Parathyroid adenoma (tissue), 2 donors: ENCODE measurements around the gene PLCL1.

ENCODE experiments used
- H2AFZ ChIP-seq: fragments of 300-600 bp; sonication (generic); one replicate; pipeline ENCODE4 v1.7.0; 2017; ENCODE audit warnings: antibody characterized with exemption, mild to moderate bottlenecking
- H3K27ac ChIP-seq: fragments of 300-600 bp; sonication (generic); one replicate; pipeline ENCODE4 v1.7.0; 2017
- H3K27me3 ChIP-seq: fragments of 300-600 bp; sonication (generic); one replicate; pipeline ENCODE4 v1.7.0; 2017; ENCODE audit warnings: low read length; ENCODE audit not compliant: control insufficient read depth, insufficient read depth
- H3K36me3 ChIP-seq: fragments of 300-600 bp; sonication (generic); one replicate; pipeline ENCODE4 v1.7.0; 2017; ENCODE audit warnings: low read length; ENCODE audit not compliant: control insufficient read depth, insufficient read depth
- H3K4me1 ChIP-seq: fragments of 300-600 bp; sonication (generic); one replicate; pipeline ENCODE4 v1.7.0; 2017; ENCODE audit warnings: control low read depth
- H3K4me2 ChIP-seq: fragments of 300-600 bp; sonication (generic); one replicate; pipeline ENCODE4 v1.7.0; 2017; ENCODE audit warnings: low read length
- H3K4me3 ChIP-seq: fragments of 300-600 bp; sonication (generic); one replicate; pipeline ENCODE4 v1.7.0; 2017; ENCODE audit warnings: low read depth, low read length
- H3K79me2 ChIP-seq: fragments of 300-600 bp; sonication (generic); one replicate; pipeline ENCODE4 v1.7.0; 2017; ENCODE audit warnings: control low read depth
- H3K9ac ChIP-seq: fragments of 300-600 bp; sonication (generic); one replicate; pipeline ENCODE4 v1.7.0; 2017; ENCODE audit warnings: mild to moderate bottlenecking
- H3K9me3 ChIP-seq: fragments of 300-600 bp; sonication (generic); one replicate; pipeline ENCODE4 v1.7.0; 2017; ENCODE audit warnings: low read length; ENCODE audit not compliant: control insufficient read depth
- TF ChIP-seq, protein P1 (sequence below): fragments of 300-600 bp; sonication (generic); IDR thresholded peaks from one replicate; pipeline ENCODE4 v1.7.0; 2017; ENCODE audit warnings: antibody characterized with exemption, mild to moderate bottlenecking
- donor health status: primary hyperparathyroidism.

PLCL1 gene

GRCh38 chr2:197804049-197804757 lies at the start of gene PLCL1:
Gene PLCL1 (plus strand): TSS chr2:197804593.
- H3K27me3 ChIP-seq, result no peaks in the 10 kb centered on the region
- H3K4me3 ChIP-seq, result peak within 1 kb of the TSS; percentile 65
- no peaks in the 10 kb centered on the region for H3K9me3 ChIP-seq
- peaks cover 2% of the 10 kb centered on the region for H3K79me2 ChIP-seq
- peak within 1 kb of the TSS; percentile 83 for H3K27ac ChIP-seq
- H3K4me2 ChIP-seq, result peak within 1 kb of the TSS; percentile 64
- peaks cover 5% of the 10 kb centered on the region for H3K4me1 ChIP-seq
- TF ChIP-seq, protein P1, sequence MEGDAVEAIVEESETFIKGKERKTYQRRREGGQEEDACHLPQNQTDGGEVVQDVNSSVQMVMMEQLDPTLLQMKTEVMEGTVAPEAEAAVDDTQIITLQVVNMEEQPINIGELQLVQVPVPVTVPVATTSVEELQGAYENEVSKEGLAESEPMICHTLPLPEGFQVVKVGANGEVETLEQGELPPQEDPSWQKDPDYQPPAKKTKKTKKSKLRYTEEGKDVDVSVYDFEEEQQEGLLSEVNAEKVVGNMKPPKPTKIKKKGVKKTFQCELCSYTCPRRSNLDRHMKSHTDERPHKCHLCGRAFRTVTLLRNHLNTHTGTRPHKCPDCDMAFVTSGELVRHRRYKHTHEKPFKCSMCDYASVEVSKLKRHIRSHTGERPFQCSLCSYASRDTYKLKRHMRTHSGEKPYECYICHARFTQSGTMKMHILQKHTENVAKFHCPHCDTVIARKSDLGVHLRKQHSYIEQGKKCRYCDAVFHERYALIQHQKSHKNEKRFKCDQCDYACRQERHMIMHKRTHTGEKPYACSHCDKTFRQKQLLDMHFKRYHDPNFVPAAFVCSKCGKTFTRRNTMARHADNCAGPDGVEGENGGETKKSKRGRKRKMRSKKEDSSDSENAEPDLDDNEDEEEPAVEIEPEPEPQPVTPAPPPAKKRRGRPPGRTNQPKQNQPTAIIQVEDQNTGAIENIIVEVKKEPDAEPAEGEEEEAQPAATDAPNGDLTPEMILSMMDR, result peak; percentile 10
- H3K36me3 ChIP-seq, result no peaks in the 10 kb centered on the region
- H3K9ac ChIP-seq, result peak within 1 kb of the TSS; percentile 17
- peak within 1 kb of the TSS; percentile 91 for H2AFZ ChIP-seq

GRCh38 chr2:197759013-197759412 lies 45.4 kb upstream of the PLCL1 start:
- Histone ChIP-seq H3K79me2 (no peaks in the 10 kb centered on the region), H3K4me2 (no peak overlapping the region), H3K4me1 (no peaks in the 10 kb centered on the region), H3K9me3 (no peaks in the 10 kb centered on the region), H3K27ac (no peak overlapping the region), H2AFZ (no peak overlapping the region), H3K27me3 (no peaks in the 10 kb centered on the region), H3K36me3 (no peaks in the 10 kb centered on the region), H3K9ac (no peak overlapping the region), H3K4me3 (no peak overlapping the region)
- TF ChIP-seq, protein P1, result no peak

DNA sequence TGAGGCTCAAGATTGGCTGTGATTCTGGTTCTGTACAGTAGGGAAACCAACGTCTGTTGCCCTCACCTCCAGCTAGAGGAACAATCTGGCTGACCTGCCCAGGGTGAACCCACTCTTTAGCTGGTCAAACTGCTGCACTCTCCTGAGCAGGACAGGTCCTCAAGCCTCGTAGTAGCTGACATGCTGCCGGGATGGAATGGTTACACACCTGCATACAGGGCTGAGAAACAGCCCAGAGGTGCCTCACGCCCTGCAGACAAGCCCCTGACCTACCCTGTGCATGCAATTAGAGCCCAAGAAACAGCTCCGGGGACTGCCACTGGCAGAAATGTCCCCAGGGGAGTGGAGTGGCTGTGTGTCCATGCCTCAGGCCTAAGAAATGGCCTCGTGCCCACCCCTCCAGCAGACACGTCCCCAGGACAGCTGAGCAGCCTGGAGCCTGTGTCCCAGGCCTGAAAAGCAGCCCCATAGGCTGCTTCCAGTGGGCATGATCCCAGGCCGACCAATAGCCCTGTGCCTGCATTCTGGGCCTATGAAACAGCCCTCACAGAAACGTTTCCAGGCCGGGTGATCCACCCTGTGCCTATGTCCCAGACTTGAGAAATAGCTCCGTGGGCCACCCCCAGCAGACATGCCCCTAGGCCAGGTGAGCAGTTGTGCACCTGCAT lies 44.6 kb upstream of the PLCL1 start:
- Histone ChIP-seq H2AFZ (no peak overlapping the region), H3K9me3 (no peaks in the 10 kb centered on the region), H3K4me3 (no peak overlapping the region), H3K27ac (no peak overlapping the region), H3K9ac (no peak overlapping the region), H3K4me1 (no peaks in the 10 kb centered on the region), H3K27me3 (no peaks in the 10 kb centered on the region), H3K4me2 (no peak overlapping the region), H3K79me2 (no peaks in the 10 kb centered on the region), H3K36me3 (no peaks in the 10 kb centered on the region)
- TF ChIP-seq, protein P1, result no peak

- Histone ChIP-seq H3K9ac (no peak overlapping the region), H3K36me3 (no peaks in the 10 kb centered on the region), H3K27me3 (no peaks in the 10 kb centered on the region), H3K27ac (no peak overlapping the region), H3K79me2 (no peaks in the 10 kb centered on the region), H3K4me1 (no peaks in the 10 kb centered on the region), H3K4me2 (no peak overlapping the region), H2AFZ (no peak overlapping the region), H3K4me3 (no peak overlapping the region), H3K9me3 (no peaks in the 10 kb centered on the region)
- TF ChIP-seq, protein P1, result no peak
These were observed 44.1 kb upstream of the PLCL1 start for GRCh38 chr2:197760293-197760657.
